Erythroblast (primary cell): ENCODE measurements around the gene PRSS53.
"Not testable (repeated sequence)": the region's sequence is repeated elsewhere in the genome, so short reads cannot be mapped to it uniquely, and the experiment has no call there.

Source experiments
- DNase-seq, 2 experiments: peaks; one replicate each; lab custom pipeline; 2025; lab: John Stamatoyannopoulos, UW
- GATA1 ChIP-seq: IDR thresholded peaks from 2 replicates; pipeline ENCODE4 v1.6.1; 2011; ENCODE audit warnings: low read depth, mild to moderate bottlenecking, control low read depth, low read length, moderate library complexity
- POLR2A ChIP-seq: IDR thresholded peaks from 2 replicates; pipeline ENCODE4 v1.6.1; 2011; ENCODE audit warnings: mild to moderate bottlenecking, low read length

Gene PRSS53

DNA sequence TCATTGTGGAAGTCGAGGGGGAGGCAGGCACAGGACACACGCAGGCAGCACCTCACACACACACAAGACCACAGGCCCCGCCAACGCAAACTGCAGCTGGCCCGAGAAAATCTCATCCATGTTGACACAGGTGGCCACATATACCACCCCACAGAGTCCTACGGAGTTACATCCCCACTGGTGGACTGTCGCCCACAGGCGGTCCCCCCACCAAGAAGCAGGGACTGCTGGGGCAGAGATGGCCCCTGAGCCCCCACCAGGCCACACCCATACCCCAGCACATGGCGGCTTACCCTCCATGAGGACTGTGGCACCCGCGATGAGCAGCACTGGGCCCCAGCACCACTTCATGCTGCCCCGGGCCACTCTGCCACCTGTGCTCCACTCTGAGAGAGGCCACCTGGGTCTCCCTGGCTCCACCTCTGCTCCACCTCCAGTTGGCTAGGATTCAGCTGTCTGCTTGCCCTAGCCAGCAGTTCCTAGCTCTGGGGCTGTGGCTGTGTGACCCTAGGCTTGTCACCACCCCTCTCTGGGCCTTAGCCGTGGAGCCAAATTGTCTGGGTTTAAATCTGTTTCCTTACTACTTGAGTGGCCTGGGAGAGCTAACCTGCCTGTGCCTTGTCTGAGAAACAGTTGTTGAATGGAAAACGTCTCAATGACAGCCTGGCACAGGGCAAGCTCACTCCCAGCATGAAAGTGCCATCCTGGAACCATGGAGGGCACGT lies at the start of gene PRSS53:
Gene PRSS53 (minus strand): TSS at position 485 of the 725 bp plus-strand sequence. CDS start 134 bp downstream, at position 351.
- no peak for DNase-seq
- TF ChIP-seq POLR2A: no peak
- no peak for TF ChIP-seq GATA1

DNA sequence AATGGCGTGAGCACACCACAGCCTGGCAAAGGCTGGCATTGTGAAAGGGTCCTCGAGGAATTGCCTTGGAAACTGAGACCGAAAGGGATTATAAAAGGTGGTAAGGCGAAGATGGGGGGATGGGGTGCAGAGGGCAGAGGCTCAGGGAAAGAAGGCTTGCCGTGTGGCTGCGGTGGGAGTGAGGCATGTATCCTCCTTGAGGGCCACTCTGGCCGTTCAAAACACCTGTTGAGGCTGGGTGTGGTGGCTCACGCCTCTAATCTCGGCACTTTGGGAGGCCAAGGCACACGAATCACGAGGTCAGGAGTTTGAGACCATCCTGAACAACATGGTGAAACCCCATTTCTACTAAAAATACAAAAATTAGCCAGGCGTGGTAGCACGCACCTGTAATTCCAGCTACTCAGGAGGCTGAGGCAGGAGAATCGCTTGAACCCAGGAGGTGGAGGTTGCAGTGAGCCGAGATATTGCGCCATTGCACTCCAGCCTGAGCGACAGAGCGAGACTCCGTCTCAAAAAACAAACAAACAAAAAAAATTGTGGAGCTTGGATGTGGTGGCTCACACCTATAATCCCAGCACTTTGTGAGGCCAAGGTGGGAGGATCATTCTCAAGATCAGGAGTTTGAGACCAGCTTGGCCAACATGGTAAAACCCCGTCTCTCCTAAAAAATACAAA lies 48.2 kb upstream of the PRSS53 start:
- DNase-seq: not testable (repeated sequence)

- TF ChIP-seq POLR2A (no peak), GATA1 (no peak)
- DNase-seq: no peak
Observed at GRCh38 chr16:31136287-31136662, 47.5 kb upstream of the PRSS53 start.

DNA sequence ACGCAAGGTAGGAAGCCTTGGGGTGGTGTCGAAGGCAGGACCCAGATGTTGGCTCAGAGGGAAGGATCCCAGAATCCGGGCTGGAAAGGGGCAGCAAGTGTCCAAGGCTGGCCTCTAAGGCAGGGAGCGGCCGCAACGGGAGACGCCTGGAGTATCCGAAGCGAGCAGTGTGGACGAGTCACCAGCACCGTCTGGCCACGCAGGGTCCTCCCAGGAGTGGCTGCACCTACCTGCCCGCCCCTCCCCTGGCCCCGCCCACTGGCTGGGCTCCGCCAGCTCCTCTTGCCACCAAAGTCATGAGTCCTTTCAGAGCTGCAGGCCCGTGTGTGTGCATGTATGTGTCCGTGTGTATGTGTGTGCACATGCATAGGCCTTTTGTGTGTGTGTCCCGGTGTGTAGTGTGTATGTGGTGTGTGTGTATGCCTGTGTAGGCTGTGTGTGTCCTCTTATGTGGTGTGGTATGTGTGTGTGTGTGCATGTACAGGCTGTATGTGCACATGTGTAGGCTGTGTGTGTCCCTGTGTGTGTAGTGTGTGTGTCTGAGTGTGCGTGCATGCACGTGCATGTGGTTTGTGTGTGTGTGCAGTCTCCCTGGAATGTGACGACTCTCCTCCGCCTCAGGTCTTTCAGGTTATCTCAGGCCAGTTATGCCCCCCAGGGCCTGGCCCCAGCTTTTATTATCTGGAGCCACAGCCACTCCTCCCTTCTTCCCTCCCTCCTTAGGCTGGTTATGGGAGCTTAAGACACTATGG lies 47.0 kb upstream of the PRSS53 start, which contains the start of gene PRSS8:
Gene PRSS8 (minus strand): TSS at position 193 of the 752 bp plus-strand sequence. CDS start 229 bp downstream, outside the sequence.
- DNase-seq: no peak
- TF ChIP-seq GATA1 (no peak), POLR2A (no peak)

GRCh38 chr16:31134625-31135534 lies 46.1 kb upstream of the PRSS53 start:
- TF ChIP-seq GATA1 (no peak), POLR2A (no peak)
- DNase-seq: no peak

GRCh38 chr16:31134091-31134571 lies 45.4 kb upstream of the PRSS53 start:
- no peak for TF ChIP-seq GATA1
- no peak for TF ChIP-seq POLR2A
- peak; percentile 43 to 64 for DNase-seq

GRCh38 chr16:31133046-31133501 lies 44.3 kb upstream of the PRSS53 start:
- no peak for DNase-seq
- TF ChIP-seq GATA1 (no peak), POLR2A (no peak)

- DNase-seq: no peak
- TF ChIP-seq GATA1 (no peak), POLR2A (no peak)
Observed at GRCh38 chr16:31132303-31132979, 43.7 kb upstream of the PRSS53 start.

DNA sequence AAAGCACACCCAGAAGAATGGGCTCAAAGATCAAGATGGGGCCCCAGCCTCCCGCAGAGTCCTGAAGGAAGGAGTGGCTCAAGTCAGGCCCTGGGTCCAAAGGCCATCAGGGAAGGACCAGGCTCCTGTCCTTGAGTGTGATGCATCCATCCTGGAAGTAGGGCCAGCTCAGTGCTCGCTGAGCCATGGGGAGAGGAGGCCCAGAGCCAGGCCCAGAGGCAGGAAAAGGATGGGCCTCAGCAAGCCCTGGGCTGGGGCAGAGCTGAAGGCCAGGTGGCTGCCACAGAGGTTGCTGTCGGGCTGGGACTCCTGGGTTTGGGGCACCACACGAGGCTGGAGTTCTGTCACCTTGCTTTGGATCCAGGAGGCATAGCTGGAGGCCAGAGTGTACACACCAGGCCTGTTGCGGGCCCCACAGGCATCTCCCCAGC lies 43.1 kb upstream of the PRSS53 start:
- no peak for TF ChIP-seq POLR2A
- TF ChIP-seq GATA1: no peak
- DNase-seq: no peak

DNA sequence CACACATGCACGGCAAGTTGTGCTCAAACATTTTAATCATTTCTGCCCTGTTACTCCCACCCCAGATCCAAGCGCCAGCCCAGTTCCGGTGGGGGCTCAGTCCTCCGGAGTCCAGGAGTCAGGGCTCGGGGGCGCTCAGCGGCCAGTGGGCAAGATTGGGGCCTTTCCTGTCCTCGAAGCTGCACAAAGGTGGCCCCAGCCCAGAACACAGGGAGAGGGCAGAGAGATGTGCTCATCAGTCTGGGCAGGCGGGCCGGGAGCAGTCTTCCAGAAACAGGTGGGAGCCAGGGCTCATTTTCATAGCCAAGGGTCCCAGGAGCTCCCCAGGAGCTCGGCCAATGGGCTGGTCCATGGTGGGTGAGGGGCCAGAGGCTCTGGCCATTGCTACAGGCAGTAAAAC lies 42.7 kb upstream of the PRSS53 start:
- no peak for TF ChIP-seq GATA1
- no peak for TF ChIP-seq POLR2A
- DNase-seq: no peak

- TF ChIP-seq POLR2A (no peak), GATA1 (no peak)
- no peak for DNase-seq
Observed at GRCh38 chr16:31130899-31131298, 42.2 kb upstream of the PRSS53 start.

- TF ChIP-seq POLR2A: no peak
- no peak for TF ChIP-seq GATA1
- DNase-seq: no peak
Observed at GRCh38 chr16:31130336-31130891, 41.7 kb upstream of the PRSS53 start.
